ENCODE data around the gene NCAM2.

GRCh38 chr21:21373969-21374368, 375.8 kb downstream of the NCAM2 start:
- no peak for TF ChIP-seq ZBTB33 (IDR thresholded peaks at IDR 0.05; ENCODE audit: extremely low read depth, insufficient replicate concordance, low read length)
- TF ChIP-seq CTCF (IDR thresholded peaks at IDR 0.05 in 2 of 3, conservative IDR thresholded peaks at IDR 0.05 in 1 of 3; ENCODE audit: borderline replicate concordance in 1 of 3, insufficient read depth in 1 of 3, low read depth in 2 of 3, low read length in 2 of 3): no peak
- TF ChIP-seq EZH2 (IDR thresholded peaks at IDR 0.05): no peak
- no peak for TF ChIP-seq POLR2A (IDR thresholded peaks at IDR 0.05; ENCODE audit: borderline replicate concordance, extremely low read depth, insufficient read depth, insufficient read length)
- TF ChIP-seq CEBPB (IDR thresholded peaks at IDR 0.05; ENCODE audit: low read depth): no peak
- no peak for TF ChIP-seq TCF7L2 (IDR thresholded peaks at IDR 0.05; ENCODE audit: borderline replicate concordance, extremely low read depth, insufficient read depth, insufficient read length)
- no peak for TF ChIP-seq ZNF274 (IDR thresholded peaks at IDR 0.05; ENCODE audit: low read depth, low read length)
- TF ChIP-seq FOSL1 (IDR thresholded peaks at IDR 0.05; ENCODE audit: low read depth): no peak
- no peak for TF ChIP-seq POLR2AphosphoS5 (IDR thresholded peaks at IDR 0.05; ENCODE audit: low read depth, low read length)

Measured in HCT116 (cell line).